Coronary artery (tissue), 2 donors: ENCODE measurements around the gene ELF2.

Experiments
- DNase-seq: peaks from one replicate; pipeline ENCODE4 v3.0.0-alpha.2; 2017; ENCODE audit warnings: low spot score
- H3K27ac ChIP-seq, 2 donors: fragments of 200-600 bp; sonication (generic); one replicate each; pipeline ENCODE4 v1.5.1; 2016 to 2019
- H3K4me3 ChIP-seq: fragments of 200-600 bp; sonication (generic); 2 replicates; pipeline ENCODE4 v1.5.1; 2016; ENCODE audit warnings: mild to moderate bottlenecking, moderate library complexity
- TF ChIP-seq, protein P1 (sequence below): fragments of 200-600 bp; sonication (generic); IDR thresholded peaks from one replicate; pipeline ENCODE4 v1.5.1; 2019; ENCODE audit warnings: antibody characterized with exemption

Gene ELF2

DNA sequence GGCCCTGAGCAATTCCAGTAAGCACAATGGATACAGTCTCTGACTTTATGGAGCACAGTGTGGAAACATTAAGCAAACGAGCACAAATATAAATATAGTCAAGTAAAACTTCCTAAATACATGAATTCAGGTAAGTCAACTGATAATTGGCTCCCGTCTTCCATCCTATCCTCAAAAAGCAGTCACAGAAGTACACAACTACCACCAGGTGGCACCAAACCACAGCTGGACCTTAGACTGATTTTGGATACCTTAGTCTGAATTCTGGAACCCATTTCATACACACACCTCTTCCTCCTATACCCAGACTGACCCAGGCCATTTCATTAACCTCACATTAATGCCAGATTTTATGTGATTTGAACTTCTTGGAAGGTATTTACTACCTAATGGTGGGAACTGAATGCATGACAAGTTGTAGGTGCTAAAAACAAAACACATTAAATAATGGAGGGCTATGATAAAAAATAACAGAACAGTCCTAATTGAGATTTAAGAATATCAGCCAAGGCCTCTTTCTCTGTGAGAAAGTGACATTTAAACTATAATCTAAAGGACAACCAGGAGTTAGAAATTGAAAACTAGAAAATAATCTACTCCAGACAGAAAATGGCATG, 77.5 kb downstream of the ELF2 start:
- no peak for DNase-seq
- TF ChIP-seq, protein P1, sequence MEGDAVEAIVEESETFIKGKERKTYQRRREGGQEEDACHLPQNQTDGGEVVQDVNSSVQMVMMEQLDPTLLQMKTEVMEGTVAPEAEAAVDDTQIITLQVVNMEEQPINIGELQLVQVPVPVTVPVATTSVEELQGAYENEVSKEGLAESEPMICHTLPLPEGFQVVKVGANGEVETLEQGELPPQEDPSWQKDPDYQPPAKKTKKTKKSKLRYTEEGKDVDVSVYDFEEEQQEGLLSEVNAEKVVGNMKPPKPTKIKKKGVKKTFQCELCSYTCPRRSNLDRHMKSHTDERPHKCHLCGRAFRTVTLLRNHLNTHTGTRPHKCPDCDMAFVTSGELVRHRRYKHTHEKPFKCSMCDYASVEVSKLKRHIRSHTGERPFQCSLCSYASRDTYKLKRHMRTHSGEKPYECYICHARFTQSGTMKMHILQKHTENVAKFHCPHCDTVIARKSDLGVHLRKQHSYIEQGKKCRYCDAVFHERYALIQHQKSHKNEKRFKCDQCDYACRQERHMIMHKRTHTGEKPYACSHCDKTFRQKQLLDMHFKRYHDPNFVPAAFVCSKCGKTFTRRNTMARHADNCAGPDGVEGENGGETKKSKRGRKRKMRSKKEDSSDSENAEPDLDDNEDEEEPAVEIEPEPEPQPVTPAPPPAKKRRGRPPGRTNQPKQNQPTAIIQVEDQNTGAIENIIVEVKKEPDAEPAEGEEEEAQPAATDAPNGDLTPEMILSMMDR, result peak; percentile 88

DNA sequence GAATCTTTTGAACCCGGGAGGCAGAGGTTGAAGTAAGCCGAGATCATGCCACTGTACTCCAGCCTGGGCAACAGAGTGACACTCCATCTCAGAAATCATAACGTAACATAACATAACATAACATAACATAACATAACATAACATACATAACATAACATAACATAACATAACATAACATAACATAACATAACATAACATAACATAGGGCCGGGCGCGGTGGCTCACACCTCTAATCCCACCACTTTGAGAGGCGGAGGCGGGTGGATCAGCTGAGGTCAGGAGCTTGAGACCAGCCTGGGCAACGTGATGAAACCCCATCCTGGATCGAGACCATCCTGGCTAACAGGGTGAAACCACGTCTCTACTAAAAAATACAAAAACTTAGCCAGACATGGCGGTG, 84.7 kb downstream of the ELF2 start:
- no peak overlapping the region for H3K27ac ChIP-seq
- H3K4me3 ChIP-seq, result no peak overlapping the region
- TF ChIP-seq, protein P1, result no peak
- no peak for DNase-seq

More for the DNA sequence above, 77.5 kb downstream of the ELF2 start:
- Histone ChIP-seq H3K27ac (no peak overlapping the region), H3K4me3 (no peak overlapping the region)

DNA sequence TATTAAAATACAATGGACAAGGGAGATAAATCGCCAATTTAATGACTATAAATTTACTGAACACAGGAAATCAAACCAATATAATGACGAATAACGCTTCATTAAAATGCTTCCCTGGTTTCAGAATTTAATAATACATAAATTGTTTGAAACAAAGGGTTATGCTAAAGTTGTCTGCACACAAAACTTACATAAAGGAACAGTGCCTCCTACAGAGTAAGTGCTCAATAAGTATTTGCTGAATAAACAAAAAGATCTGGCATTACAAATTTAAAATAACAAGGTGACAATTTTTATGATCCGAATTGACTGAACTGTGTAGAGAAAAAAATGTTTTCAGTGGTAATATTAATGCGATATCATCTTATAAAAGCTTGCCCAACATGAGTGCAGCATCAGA, 91.9 kb downstream of the ELF2 start:
- DNase-seq, result no peak
- H3K4me3 ChIP-seq, result no peak overlapping the region
- H3K27ac ChIP-seq, result peak overlapping the region in 1 of 2 donors; percentile 88
- TF ChIP-seq, protein P1, result no peak

DNA sequence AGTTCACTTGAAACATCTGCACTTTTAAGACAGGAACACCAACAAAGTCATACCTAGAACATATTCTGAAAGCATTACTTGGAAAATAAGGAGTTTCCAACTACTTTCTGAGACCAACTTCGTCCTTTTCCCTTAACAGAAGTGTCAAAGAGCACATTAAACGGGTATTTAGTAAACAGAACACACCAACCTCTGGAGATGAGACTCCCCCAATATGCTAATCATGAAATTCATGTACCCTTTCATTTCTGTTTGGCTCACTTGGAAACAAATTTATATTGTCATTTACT, 92.3 kb downstream of the ELF2 start:
- TF ChIP-seq, protein P1, result no peak
- Histone ChIP-seq H3K4me3 (peak overlapping the region; percentile 90), H3K27ac (peak overlapping the region; percentile 88 to 97)
- no peak for DNase-seq

DNA sequence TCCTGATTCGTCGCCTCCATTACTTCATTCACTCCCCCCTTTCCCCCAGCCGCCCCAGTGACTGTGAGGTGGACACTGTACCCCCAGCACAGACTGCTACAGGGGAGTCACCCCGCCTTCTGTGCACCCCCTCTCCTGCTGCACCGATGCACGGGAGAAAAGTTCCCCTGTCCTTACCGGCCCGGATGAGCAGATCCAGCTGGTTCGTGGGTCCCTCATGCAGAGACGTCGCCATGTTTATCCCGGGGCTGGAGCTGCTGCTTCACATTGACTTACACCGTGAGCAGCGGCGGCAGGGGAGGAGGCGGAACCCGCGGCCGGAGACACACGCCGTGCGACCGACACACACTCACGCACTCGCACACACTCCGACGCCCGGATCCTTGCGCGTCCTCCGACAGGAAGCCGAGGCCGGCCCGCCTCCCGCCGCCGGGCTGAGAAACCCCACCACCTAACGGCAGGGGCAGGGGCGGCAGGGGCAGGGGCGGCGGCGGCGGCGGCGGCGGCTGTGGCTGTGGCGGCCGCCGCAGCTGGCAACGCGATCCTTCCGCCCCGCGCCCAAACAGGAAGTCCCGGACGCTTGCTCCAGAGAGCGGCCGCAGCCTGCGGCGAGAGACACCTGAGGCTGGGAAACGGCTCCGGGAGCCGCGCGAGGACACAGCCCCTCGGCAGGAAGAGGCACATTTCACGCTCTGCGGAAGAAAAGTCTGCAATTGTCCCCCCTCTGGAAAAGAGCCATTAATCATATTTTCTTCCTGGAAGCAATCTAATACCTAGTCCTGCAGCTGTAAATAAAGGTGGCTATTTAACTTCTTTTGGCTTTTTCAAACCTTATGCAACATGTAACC, 92.8 kb downstream of the ELF2 start:
- peak; percentile 93 for DNase-seq
- TF ChIP-seq, protein P1, result peak; percentile 40
- Histone ChIP-seq H3K27ac (peak overlapping the region; percentile 88 to 97), H3K4me3 (peak overlapping the region; percentile 90)

DNA sequence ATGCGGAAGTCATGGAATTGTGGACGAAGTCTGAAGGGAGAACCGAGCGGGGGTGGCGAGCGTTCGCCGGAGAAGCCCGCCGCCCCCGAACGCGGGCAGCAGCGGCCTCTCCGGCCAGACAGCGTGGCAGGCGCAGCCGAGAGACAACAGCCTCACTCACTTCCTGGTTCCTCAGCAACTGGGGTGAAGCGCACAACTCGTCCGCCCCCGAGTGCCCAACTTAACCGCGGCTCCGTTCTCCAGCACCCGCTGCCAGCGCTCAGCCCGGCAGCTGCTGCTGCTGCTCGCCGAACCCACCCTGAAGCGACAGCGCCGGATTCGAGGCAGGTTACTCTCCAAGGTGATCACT, 93.4 kb downstream of the ELF2 start:
- Histone ChIP-seq H3K4me3 (peak overlapping the region; percentile 90), H3K27ac (peak overlapping the region; percentile 88 to 97)
- peak; percentile 79 for DNase-seq
- TF ChIP-seq, protein P1, result no peak
